GM18951 (cell line): ENCODE measurements around the gene KCTD2.

Experiments
- POLR2A ChIP-seq: IDR thresholded peaks from 4 replicates; pipeline ENCODE4 v1.6.1; 2011; ENCODE audit warnings: mild to moderate bottlenecking; ENCODE audit not compliant: insufficient read length, insufficient read depth; ENCODE audit errors: extremely low read depth
- in situ Hi-C: fragments of 300-500 bp; cut with MboI; formaldehyde crosslinking; loops from one replicate; pipeline ENCODE4 v1.12.0; 2022; ENCODE audit warnings: low sequenced_read_pairs, mixed read lengths, inconsistent platforms; ENCODE audit not compliant: unreplicated experiment

Gene KCTD2

GRCh38 chr17:75109407-75110233 is 62.6 kb downstream of the KCTD2 start, which contains the start of gene ARMC7:
Gene ARMC7, plus strand, starts transcription at chr17:75109969. Its CDS starts 320 bp downstream, at chr17:75110289.
- TF ChIP-seq POLR2A, result peak; percentile 95
- in situ Hi-C loops, result no loop called here

DNA sequence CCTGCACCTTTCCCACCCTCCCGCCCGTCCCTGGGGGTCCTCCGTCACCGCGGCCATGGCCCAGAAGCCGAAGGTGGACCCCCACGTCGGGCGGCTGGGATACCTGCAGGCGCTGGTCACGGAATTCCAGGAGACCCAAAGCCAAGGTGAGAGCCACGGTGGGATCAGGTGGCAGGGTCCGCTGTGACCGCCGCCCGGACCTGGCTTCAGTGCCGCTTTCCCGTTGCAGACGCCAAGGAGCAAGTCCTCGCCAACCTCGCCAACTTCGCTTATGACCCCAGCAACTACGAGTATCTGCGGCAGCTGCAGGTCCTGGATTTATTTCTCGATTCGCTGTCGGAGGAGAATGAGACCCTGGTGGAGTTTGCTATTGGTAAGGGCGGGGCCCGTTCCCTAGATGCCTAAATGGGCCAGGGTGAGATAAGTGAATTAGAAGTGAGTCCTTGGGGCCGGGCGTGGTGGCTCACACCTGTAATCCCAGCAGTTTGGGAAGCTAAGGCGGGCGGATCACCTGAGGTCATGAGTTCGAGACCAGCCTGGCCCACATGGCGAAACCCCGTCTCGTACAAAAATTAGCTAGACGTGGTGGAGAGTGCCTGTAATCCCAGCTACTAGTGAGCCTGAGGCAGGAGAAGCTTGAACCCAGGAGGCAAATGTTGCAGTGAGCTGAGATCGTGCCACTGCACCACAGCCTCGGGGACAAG is 63.4 kb downstream of the KCTD2 start:
- in situ Hi-C loops, result no loop called here
- no peak for TF ChIP-seq POLR2A

- no peak for TF ChIP-seq POLR2A
- in situ Hi-C loops, result no loop called here
Measured at GRCh38 chr17:75111777-75112335, 64.8 kb downstream of the KCTD2 start.

- TF ChIP-seq POLR2A, result peak; percentile 10
- in situ Hi-C loops, result no loop called here
Measured at GRCh38 chr17:75113798-75114551, 67.0 kb downstream of the KCTD2 start.

- no peak for TF ChIP-seq POLR2A
- in situ Hi-C loops, result no loop called here
Measured at GRCh38 chr17:75114552-75115314, 67.7 kb downstream of the KCTD2 start.
